ENCODE results near the gene GRK4. TPM values are rescaled to one million over a fixed set of nuclear protein-coding genes. Genes with fewer than 3 reads are reported as not detected.
A peak's percentile ranks its signal among the peaks of the same experiment; 100 is the strongest.

The GRK4 gene
- total and polyA plus RNA-seq, 2 of the 4 experiments (the other 2 are of a cell fraction): 1.6 to 2.2 TPM

DNA sequence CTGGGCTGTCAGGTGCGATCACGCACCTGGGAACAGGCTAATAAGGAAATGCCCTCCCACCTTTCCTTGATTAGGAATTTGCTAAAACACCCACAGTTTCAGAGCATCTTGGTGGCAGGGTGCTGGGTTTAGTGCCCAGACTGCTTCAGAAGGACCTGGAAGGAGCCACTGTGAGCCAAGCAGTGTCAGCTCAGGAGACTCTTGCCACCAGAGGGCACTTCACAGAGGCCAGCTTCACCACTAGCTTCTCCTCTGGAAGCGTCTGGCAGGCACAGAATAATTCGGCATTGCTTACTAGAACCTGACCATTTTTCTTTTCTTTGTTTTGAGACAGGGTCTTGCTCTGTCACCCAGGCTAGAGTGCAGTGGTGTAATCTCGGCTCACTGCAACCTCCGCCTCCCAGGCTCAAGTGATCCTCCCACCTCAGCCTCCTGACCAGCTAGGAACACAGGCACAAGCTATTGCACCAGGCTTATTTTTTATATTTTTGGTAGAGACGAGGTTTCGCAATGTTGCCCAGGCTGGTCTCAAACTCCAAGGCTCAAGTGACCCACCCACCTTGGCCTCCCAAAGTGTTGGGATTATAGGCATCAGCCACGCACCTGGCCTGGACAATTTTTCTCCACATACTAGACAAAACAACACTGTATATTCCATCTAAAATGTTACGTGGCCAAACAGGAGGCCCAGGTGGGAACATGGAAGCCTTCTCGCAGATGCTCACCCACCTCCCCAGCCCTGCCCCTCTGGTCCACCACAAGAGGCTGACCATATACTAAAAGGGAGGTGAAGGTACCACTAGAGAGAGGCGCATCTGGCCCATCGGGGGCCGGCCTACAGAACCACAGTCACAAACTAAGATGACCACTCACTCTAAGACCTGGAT lies 14.2 kb upstream of the GRK4 start:
- Histone ChIP-seq H3K4ac (ENCODE audit: low read depth, low read length) (no peak overlapping the region), H2BK120ac (ENCODE audit: low read depth, low read length) (no peak overlapping the region), H4K91ac (ENCODE audit: insufficient read depth, low read depth, low read length) (no peak overlapping the region), H3K36me3 (ENCODE audit: control insufficient read depth, insufficient read depth, low read length) (peaks cover 68% of the 10 kb centered on the region), H3K27me3 (ENCODE audit: control insufficient read depth, insufficient read depth, low read length) (no peaks in the 10 kb centered on the region), H3K4me2 (ENCODE audit: low read depth, low read length) (no peak overlapping the region), H2AK9ac (replicated peaks; ENCODE audit: low read depth, low read length, poor library complexity) (no peak overlapping the region), H3K9ac (ENCODE audit: low read depth, low read length) (no peak overlapping the region), H4K8ac (ENCODE audit: low read depth in 2 of 2, low read length in 2 of 2) (no peak overlapping the region), H3K18ac (ENCODE audit: low read depth, low read length) (no peak overlapping the region), H3K9me1 (ENCODE audit: insufficient read depth, low read length) (peaks cover 6% of the 10 kb centered on the region; the same call in 1 of the 2 replicates), H3K79me1 (ENCODE audit: low read depth in 1 of 2, low read length in 2 of 2) (peaks cover 11 to 50% of the 10 kb centered on the region in 2 experiments; a peak in 3 of 4 replicates), H3K23ac (ENCODE audit: low read depth, low read length) (no peak overlapping the region), H3K4me3 (ENCODE audit: insufficient read depth, low read depth, low read length) (no peak overlapping the region), H4K5ac (ENCODE audit: low read depth, low read length) (no peak overlapping the region), H3K27ac (ENCODE audit: insufficient read depth, low read length) (no peak overlapping the region), H2AFZ (replicated peaks; ENCODE audit: low read length, poor library complexity) (no peak overlapping the region), H3K14ac (replicated peaks; ENCODE audit: low read depth, low read length) (no peak overlapping the region; the same call in 1 of the 2 replicates), H3K9me3 (ENCODE audit: control insufficient read depth, insufficient read depth, low read length) (no peaks in the 10 kb centered on the region), H4K20me1 (ENCODE audit: insufficient read depth, low read length) (peaks cover 12% of the 10 kb centered on the region), H2BK5ac (ENCODE audit: low read depth, low read length, poor library complexity, severe bottlenecking) (no peak overlapping the region), H2AK5ac (ENCODE audit: low read depth, low read length) (no peak overlapping the region), H3K4me1 (ENCODE audit: control insufficient read depth, insufficient read depth, low read length) (peaks cover 2% of the 10 kb centered on the region; the same call in 1 of the 2 replicates), H2BK15ac (ENCODE audit: low read depth, low read length) (no peak overlapping the region), H2BK20ac (ENCODE audit: low read depth, low read length) (no peak overlapping the region), H3K56ac (ENCODE audit: extremely low read depth, insufficient read depth, low read length) (no peak overlapping the region)
- WGBS, 2 experiments (ENCODE audit: extremely low coverage in 2 of 2, insufficient read length in 1 of 2): 100% methylated on average over 1 of the region's 14 CpGs; no CpG with 5 or more reads in 1 of the 2 experiments
- dilution Hi-C loops (cut with HindIII; ENCODE audit: low sequenced_read_pairs, unreplicated experiment): no loop called here
- no peak for DNase-seq
- TF ChIP-seq, protein P1, sequence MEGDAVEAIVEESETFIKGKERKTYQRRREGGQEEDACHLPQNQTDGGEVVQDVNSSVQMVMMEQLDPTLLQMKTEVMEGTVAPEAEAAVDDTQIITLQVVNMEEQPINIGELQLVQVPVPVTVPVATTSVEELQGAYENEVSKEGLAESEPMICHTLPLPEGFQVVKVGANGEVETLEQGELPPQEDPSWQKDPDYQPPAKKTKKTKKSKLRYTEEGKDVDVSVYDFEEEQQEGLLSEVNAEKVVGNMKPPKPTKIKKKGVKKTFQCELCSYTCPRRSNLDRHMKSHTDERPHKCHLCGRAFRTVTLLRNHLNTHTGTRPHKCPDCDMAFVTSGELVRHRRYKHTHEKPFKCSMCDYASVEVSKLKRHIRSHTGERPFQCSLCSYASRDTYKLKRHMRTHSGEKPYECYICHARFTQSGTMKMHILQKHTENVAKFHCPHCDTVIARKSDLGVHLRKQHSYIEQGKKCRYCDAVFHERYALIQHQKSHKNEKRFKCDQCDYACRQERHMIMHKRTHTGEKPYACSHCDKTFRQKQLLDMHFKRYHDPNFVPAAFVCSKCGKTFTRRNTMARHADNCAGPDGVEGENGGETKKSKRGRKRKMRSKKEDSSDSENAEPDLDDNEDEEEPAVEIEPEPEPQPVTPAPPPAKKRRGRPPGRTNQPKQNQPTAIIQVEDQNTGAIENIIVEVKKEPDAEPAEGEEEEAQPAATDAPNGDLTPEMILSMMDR (conservative IDR thresholded peaks at IDR 0.05; ENCODE audit: low read depth, low read length): peak; percentile 22; the same call in 1 of the 2 replicates
- TF ChIP-seq SMC3 (IDR thresholded peaks at IDR 0.05; ENCODE audit: low read depth, low read length): peak; percentile 26
- TF ChIP-seq CEBPB (IDR thresholded peaks at IDR 0.05; ENCODE audit: low read depth, low read length): peak; percentile 57
- TF ChIP-seq FOS (IDR thresholded peaks at IDR 0.05; ENCODE audit: low read depth, low read length): no peak
- peak; percentile 67 for ATAC-seq (ENCODE audit: low read depth)
- no TSS peak for BruUV-seq (replicated peaks)
- in situ Hi-C loops (cut with MboI; ENCODE audit: low sequenced_read_pairs): no loop called here
- POLR2A ChIA-PET (ENCODE audit: unreplicated experiment): no interaction called here
- intact Hi-C loops (cut with micrococcal nuclease): no loop called here
- CTCF ChIA-PET: interaction anchor here (1.2 kb wide), 1 partner anchor 185 kb away, joined by 3 read pairs; no protein-coding TSS in a partner anchor
